GM19240 (cell line): ENCODE results near the gene ADGRG6.
"Not testable (repeated sequence)": the region's sequence is repeated elsewhere in the genome, so short reads cannot be mapped to it uniquely, and the experiment has no call there.

Experiments used
- DNase-seq: peaks from one replicate; pipeline ENCODE4 v3.0.0; 2011; ENCODE audit warnings: low spot score; ENCODE audit not compliant: insufficient read length

ADGRG6 gene

GRCh38 chr6:142443102-142443501, 141.3 kb downstream of the ADGRG6 start:
- no peak for DNase-seq

DNA sequence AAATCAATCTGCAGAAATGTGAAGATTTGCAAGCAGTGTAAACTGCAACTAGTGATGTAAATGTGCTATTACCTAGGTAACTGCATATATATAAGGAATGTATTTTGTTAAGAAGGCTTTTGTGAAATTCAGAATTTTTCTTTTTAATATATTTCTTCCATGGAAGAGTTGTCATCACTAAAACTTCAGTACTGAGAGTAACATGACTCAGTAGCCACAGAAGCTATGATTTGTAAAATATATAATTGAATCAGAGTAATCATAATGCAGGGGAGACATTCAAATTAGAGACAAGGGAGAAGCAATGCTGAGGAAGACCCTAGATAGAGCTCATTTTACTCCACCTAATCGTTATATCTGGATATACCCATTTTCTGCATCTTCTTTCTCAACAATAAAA, 141.7 kb downstream of the ADGRG6 start:
- no peak for DNase-seq

DNA sequence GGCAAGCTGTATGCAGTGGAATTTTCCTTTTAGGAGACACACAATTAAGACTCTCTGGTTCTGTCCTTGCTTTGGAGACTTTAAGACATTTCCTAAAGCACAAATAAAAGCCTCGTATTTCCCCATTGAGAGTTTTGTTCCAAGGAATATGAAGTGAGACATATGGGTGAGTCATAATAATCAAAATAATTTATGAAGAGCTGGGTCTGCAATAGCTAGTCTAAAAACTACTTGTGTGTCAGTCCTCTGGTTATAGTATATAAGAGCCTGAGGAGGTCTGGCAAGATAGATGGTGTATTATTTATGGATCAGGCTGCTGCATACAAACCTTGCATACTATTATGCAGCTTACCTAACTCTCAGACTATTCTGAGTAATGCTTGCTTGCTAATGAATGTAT, 142.6 kb downstream of the ADGRG6 start:
- DNase-seq, result no peak

DNA sequence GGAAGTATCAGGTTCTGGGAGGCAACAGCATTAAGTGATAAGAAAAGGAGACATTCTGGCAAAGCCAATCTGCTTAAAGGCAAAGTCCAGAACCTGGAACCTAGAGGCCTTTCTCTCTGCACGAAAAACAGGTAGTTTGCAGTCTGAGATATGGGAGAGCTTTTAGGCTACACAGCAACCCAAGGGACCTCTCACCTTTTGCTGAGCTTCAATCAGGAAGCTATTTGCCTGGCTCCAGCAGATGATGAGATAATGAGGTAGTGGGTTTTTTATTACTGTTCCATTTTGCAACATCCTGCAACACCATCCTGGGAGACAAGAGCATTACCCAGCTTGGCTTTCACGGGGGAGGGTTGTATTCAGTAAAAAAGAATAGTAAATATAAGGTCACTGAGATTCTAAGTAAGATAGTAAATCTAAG, 143.1 kb downstream of the ADGRG6 start:
- DNase-seq, result no peak

- no peak for DNase-seq
Measured at GRCh38 chr6:142446168-142446567, 144.4 kb downstream of the ADGRG6 start.

GRCh38 chr6:142446576-142446975, 144.8 kb downstream of the ADGRG6 start:
- DNase-seq, result no peak

DNA sequence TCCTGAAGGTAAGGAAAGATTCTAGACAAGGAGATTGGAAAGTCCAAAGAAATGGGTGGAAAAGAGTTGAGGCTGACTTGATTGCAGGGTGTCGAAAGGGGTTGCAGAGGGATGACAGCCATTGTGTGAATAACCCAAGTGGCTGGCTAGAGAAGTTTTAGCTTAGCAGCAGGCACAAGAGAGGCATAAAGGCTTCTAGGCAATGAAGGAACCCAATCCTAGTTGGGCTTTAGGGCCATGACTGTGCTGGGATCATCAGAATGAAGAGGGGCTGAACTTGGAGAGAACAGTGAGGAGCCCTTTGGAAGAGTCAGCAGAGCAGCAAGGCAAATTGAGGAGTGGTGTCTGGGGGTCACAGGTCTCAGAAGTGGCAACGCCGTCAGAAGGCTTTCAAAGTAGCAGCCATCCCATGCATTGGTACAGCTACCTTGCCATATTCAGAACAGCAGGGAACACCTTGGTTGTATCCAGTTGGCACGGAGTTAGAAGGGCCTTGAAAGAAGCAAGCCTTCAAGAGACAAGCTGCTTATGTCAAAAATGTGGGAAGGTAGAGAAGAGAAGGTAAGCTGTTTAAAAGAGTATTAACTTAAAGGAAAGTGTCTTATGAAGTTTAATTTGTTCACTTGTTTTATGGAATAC, 146.4 kb downstream of the ADGRG6 start:
- no peak for DNase-seq

DNA sequence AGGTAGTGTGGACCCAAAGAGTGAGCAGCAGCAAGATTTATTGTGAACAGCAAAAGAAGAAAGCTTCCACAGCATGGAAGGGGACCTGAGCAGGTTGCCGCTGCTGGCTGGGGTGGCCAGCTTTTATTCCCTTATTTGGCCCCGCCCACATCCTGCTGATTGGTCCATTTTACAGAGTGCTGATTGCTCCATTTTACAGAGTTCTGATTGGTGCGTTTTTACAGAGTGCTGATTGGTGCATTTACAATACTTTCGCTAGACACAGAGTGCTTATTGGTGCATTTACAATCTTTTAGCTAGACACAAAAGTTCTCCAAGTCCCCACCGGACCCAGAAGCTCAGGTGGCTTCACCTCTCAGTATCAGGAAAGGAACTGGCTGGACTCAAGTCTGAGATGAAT, 149.0 kb downstream of the ADGRG6 start:
- not testable (repeated sequence) for DNase-seq

- no peak for DNase-seq
Measured at GRCh38 chr6:142452993-142453392, 151.2 kb downstream of the ADGRG6 start.

DNA sequence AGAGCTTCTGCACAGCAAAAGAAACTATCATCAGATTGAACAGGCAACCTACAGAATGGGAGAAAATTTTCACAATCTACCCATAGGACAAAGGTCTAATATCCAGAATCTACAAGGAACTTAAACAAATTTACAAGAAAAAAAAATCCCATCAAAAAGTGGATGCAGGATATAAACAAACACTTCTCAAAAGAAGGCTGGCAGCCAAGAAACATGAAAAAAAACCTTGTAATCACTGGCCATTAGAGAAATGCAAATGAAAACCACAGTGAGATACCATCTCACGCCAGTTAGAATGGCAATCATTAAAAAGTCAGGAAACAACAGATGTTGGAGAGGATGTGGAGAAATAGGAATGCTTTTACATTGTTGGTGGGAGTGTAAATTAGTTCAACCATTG, 152.4 kb downstream of the ADGRG6 start:
- not testable (repeated sequence) for DNase-seq

- not testable (repeated sequence) for DNase-seq
Measured at GRCh38 chr6:142454848-142455247, 153.0 kb downstream of the ADGRG6 start.

- DNase-seq, result no peak
Measured at GRCh38 chr6:142455957-142456589, 154.3 kb downstream of the ADGRG6 start.

GRCh38 chr6:142457638-142458406, 156.0 kb downstream of the ADGRG6 start:
- no peak for DNase-seq

GRCh38 chr6:142458836-142459235, 157.0 kb downstream of the ADGRG6 start:
- DNase-seq, result no peak

DNA sequence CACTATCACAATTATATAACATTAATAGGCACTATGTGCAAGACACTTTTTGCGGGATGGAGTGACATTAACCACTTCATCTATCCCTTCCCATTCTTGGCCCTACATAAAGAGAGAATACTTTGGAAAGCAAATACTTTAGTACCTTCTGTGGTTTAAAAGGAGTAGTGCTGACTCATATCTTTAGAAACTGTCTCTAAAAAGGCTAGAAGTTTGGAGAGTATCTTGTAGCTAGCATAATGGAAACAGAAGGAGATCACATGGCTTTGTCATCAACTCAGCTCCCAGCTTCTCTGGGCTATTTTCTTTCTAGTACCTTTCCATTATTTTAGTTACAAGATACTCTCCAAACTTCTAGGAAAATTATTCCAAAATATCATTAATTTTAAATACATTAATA, 157.5 kb downstream of the ADGRG6 start:
- DNase-seq, result no peak

DNA sequence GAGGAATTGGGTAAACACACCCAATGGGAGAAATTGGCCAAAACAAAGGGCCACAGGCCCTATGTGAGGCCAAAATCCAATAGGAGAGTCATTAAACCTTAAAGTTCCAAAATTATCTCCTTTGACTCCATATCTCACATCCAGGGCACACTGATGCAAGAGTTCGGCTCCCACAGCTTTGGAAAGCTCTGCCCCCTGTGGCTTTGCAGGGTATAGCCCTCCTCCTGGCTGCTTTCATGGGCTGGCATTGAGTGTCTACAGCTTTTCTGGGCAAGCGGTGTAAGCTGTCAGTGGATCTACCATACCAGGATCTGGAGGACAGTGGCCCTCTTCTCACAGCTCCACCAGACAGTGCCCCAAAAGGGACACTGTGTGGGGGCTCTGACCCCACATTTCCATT, 160.5 kb downstream of the ADGRG6 start:
- no peak for DNase-seq

- no peak for DNase-seq
Measured at GRCh38 chr6:142463988-142464387, 162.2 kb downstream of the ADGRG6 start.

- DNase-seq, result no peak
Measured at GRCh38 chr6:142469220-142469619, 167.4 kb downstream of the ADGRG6 start.

GRCh38 chr6:142470421-142470820, 168.6 kb downstream of the ADGRG6 start:
- no peak for DNase-seq

GRCh38 chr6:142474531-142475289, 172.9 kb downstream of the ADGRG6 start:
- no peak for DNase-seq

- DNase-seq, result no peak
Measured at GRCh38 chr6:142476452-142476851, 174.6 kb downstream of the ADGRG6 start.

DNA sequence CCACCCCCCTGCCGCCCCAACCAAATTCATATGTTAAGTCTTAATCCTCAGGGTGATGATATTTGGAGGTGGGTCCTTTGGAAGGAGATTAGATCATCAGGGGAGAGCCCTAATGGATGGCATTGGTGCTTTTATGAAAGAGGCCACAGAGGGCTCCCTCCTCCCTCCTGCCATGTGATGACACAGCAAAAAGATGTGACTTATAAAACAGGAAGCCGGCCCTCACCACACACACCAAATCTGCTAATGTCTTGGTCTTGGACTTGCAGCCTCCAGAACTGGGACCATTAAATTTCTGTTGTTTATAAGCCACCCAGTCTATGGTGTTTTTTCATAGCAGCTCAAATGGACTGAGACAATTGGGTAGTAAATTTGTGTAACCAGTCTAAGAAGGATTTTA, 176.3 kb downstream of the ADGRG6 start:
- DNase-seq, result no peak
